NCI-H510A treated with DMSO at 0.1 percent for 48 hours (cell line): ENCODE results near the gene GALNT18.

Experiments
- DNase-seq: peaks from one replicate; lab custom pipeline; 2025; lab: John Stamatoyannopoulos, UW

GALNT18 gene

DNA sequence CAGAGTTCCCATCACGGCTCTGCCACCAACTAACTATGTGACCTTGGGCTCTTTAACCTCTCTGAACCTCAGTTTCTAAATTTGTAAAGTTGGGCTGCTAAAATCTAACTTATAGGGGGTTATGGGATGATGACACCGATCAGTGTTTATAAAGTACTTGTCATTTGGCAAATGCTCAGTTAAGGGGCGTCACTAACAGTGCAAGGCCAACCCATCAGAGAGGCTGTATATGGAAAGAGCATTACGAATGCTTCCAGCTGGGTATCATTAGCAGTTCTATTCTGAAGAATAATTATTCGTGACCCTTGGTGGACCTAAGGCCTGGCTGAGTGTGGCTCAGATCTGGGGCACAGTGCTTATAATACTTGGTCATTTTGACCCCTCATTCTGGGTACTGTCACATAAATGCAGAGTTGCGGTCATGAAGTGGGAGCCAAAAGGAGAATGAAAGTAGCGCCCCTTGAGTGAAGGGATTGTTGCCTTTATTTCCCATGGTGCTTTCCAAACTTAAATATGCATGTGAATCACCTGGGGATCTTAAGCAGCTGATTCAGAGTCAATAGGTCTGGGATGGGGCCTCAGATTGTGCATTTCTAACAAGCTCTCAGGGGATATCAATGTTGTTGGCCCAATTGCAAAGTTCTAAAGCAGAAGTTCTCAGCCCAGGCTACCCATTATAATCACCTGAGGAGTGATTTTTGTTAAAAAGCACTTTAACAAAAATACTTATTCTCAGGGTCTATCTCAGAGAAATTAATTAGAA is 384.6 kb downstream of the GALNT18 start:
- DNase-seq, result no peak

DNA sequence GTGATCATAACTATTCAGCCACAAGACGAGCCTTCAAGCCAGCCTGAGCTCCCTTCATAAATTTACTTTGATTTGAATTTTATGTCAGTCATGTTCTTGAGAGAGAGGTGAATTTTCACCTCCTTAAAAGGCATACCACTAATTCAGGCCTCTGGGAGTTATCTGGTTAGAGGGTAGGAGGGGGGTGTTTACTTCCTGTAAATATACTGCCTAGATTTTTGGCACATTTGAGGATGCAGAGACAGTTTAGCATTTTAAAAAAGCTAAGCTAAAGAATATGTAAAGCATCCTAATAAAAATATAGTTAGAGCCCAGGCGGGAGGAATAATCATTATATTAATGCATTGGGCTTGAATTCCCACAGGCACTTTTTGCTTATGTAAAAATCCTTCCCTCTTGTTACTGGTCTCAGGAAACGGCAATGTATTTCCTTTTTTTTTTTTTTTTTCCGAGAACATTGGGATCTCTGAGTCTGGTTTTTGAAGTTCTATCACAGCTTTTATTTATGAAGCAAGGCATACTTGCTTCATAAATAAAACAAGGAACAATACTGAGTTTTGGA is 385.2 kb downstream of the GALNT18 start:
- no peak for DNase-seq

DNA sequence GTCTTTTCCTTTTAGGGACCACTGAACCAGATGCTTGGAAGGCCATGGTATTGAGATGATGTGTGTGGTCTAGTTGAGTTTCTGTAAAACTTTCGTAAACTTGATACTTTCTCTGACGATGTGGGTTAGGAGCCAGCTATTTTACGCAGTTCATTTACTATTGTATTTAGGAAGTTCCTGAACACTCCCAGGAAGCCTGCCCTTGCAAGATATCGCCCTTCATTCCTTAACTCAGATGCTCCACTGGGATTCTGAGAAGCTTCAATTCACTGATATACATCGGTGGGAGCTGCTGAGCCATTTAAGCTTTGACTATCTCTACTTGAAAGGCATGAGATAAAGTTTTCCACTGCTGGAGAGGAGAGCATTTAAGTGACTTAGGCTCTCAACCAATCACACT is 390.0 kb downstream of the GALNT18 start:
- no peak for DNase-seq

DNA sequence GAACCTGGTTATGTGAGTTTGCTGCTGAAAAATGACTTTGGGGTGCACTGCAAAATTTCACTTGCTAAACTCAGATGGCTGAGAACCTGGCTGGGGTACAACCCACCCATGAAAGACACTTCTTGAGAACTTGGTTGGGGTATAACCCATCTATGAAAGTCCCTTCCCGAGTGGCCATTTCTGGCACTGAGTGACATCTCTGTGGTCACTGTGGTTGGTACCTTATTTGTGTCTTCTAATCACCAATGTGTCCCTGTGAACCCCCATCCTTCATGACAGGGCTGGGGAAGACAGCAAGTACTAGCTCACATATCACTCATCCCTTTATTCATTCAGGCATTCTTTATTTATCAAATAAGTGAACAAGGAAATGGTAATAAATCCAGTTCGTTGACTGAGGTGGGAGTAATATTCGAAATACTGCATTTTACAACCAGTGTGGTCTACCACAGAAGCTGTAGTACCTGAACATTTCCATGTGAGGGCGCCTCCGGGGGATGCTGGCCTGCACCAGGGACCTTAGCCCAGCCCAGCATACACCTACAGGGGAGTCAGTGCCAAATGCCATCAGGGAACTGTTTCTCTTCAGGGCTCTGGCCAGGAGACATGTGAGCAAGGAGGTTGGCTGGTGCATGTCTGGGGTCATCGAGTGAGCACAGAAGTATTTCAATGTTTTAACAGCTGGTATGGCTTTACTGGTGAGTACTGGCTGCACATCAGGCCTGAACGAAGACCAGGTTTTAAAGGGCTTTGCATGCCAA is 390.8 kb downstream of the GALNT18 start:
- no peak for DNase-seq

DNA sequence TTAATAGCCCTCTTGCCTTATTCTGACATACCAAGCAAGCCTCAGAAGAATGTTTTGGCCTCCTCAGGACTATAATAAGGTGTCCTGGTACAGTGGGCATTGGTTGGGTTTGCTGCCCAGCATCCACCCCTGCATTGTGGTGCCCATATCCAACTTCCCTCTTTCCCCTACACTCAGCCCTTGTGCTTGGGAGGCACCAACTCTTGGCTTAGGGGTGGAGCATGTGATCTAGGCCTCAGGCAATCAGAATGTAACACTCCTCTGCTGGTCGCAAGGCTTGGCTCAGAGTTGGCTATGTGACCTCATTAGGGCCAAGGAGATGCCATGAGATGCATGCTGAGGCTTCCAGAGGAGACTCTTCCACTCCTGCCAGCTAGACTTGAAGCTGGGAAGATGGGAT is 391.7 kb downstream of the GALNT18 start:
- DNase-seq, result no peak

DNA sequence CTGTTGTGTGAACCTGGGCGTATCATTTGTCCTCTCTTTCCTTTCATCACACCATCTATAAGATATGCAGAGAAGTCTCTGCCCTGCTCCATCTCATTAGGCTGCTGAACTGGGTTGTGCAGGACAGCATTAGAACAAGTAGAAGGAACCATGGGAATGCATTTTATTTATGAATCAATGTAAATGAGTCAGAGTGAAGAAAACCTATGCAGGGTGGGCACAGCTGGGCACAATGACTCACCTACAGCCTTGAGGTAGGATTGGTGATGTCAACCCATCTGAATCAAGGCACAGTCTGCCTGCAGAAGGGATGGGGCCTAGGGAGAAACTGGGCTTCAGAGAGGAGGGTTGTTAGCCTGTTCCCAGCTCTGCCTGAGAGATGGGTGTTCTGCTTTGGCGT is 392.2 kb downstream of the GALNT18 start:
- DNase-seq, result no peak

DNA sequence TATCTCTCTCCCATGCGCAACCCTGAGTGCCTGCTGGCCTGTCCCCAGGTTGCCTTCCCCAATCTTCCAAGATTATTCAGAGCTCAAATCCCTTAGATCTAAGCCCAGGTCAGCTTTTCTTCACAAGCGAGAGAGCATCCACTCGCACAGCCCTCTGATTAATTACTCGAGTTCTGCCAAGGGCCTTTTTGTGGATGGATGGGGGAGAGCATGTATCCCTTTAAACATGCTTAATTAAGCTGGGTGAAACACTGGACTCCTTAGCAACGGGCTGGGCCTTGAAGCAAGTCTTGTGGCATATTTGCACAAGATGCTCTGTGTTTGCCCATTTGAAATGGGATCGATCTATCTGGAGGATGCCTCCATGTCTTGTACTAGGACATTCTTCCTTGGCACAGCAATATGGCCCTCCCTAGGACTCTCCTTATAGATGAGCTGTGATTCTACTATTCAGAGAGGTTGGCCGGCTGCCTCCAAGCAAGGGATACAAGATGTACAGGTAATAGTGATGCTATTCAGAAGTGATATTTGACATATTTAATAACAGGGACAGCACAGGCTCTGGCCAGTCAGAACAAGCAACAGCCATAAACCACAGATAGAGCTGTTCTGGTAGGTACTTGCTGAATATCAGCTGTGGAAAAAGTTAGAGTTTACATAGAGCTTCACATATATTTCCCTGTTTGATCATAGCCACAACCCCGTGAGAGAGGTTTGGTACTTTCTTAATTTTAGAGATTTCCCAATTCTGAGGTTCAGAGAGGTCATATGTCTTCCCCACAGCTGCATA is 394.3 kb downstream of the GALNT18 start:
- no peak for DNase-seq
